Measurements from ENCODE around the gene GLB1L2.
"Not testable (repeated sequence)": the region's sequence is repeated elsewhere in the genome, so short reads cannot be mapped to it uniquely, and the experiment has no call there.

DNA sequence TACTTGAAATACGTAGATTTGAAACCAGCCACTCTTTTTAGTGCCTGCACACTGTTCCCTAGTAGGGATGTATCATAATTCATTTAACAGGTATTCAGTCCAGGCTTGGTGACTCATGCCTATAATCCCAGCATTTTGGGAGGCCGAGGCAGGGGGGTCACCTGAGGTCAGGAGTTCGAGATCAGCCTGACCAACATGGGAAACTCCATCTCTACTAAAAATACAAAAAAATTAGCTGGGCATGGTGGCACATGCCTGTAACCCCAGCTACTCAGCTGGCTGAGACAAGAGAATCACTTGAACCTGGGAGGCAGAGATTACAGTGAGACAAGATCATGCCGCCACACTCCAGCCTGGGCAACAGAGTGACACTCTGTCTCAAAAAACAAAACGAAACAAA is 47.4 kb upstream of the GLB1L2 start:
- TF ChIP-seq, protein P1, sequence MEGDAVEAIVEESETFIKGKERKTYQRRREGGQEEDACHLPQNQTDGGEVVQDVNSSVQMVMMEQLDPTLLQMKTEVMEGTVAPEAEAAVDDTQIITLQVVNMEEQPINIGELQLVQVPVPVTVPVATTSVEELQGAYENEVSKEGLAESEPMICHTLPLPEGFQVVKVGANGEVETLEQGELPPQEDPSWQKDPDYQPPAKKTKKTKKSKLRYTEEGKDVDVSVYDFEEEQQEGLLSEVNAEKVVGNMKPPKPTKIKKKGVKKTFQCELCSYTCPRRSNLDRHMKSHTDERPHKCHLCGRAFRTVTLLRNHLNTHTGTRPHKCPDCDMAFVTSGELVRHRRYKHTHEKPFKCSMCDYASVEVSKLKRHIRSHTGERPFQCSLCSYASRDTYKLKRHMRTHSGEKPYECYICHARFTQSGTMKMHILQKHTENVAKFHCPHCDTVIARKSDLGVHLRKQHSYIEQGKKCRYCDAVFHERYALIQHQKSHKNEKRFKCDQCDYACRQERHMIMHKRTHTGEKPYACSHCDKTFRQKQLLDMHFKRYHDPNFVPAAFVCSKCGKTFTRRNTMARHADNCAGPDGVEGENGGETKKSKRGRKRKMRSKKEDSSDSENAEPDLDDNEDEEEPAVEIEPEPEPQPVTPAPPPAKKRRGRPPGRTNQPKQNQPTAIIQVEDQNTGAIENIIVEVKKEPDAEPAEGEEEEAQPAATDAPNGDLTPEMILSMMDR (IDR thresholded peaks at IDR 0.05; ENCODE audit: low read depth, low read length) = not testable (repeated sequence)
- TF ChIP-seq POLR2A (IDR thresholded peaks at IDR 0.05; ENCODE audit: extremely low read depth, insufficient read length); MYC (IDR thresholded peaks at IDR 0.05; ENCODE audit: low read depth, low read length): not testable (repeated sequence)
- TF ChIP-seq, protein P2, sequence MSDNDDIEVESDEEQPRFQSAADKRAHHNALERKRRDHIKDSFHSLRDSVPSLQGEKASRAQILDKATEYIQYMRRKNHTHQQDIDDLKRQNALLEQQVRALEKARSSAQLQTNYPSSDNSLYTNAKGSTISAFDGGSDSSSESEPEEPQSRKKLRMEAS (IDR thresholded peaks at IDR 0.05; ENCODE audit: low read depth, low read length) = not testable (repeated sequence)

All from NB4 (cell line).